HL-60 (cell line): ENCODE data around the gene GTPBP4.

Source experiments
- GABPA ChIP-seq: IDR thresholded peaks from 2 replicates; pipeline ENCODE4 v1.6.1; 2012; ENCODE audit warnings: low read depth
- POLR2AphosphoS5 ChIP-seq: IDR thresholded peaks from 2 replicates; pipeline ENCODE4 v1.6.1; 2012; ENCODE audit warnings: low read depth
- TF ChIP-seq, protein P1 (sequence below): IDR thresholded peaks from one replicate; pipeline ENCODE4 v1.5.1; 2011; ENCODE audit warnings: low read length, control low read depth, inconsistent platforms; ENCODE audit not compliant: insufficient read depth

DNA sequence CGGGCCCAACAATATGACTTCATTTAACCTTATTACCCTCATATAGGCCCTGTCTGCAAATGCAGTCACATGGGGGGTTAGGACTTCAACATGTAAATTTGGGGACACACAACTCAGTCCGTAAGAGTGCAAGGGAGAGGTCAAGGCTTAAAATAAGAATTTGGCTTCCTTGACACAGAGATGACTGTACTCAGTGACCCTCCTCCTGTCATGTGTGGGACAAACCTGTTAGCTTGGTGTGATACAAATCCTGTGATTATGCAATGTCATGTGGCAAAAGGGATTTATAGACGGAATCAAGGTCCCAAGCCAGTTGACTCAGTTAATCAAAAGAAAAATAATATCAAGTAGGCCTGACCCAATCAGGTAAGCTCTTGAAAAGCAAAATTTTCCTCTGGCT is 25.9 kb upstream of the GTPBP4 start:
- TF ChIP-seq, protein P1, sequence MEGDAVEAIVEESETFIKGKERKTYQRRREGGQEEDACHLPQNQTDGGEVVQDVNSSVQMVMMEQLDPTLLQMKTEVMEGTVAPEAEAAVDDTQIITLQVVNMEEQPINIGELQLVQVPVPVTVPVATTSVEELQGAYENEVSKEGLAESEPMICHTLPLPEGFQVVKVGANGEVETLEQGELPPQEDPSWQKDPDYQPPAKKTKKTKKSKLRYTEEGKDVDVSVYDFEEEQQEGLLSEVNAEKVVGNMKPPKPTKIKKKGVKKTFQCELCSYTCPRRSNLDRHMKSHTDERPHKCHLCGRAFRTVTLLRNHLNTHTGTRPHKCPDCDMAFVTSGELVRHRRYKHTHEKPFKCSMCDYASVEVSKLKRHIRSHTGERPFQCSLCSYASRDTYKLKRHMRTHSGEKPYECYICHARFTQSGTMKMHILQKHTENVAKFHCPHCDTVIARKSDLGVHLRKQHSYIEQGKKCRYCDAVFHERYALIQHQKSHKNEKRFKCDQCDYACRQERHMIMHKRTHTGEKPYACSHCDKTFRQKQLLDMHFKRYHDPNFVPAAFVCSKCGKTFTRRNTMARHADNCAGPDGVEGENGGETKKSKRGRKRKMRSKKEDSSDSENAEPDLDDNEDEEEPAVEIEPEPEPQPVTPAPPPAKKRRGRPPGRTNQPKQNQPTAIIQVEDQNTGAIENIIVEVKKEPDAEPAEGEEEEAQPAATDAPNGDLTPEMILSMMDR: no peak
- TF ChIP-seq GABPA (no peak), POLR2AphosphoS5 (no peak)
